Spleen (tissue), 11 donors: ENCODE results near the gene SNX13. TPM values are rescaled to one million over a fixed set of nuclear protein-coding genes. Genes with fewer than 3 reads are reported as not detected.
"Not testable (repeated sequence)": the region's sequence is repeated elsewhere in the genome, so short reads cannot be mapped to it uniquely, and the experiment has no call there.

Experiments
- DNase-seq: peaks from one replicate; pipeline ENCODE4 v3.0.0-alpha.2; 2020
- H3K27ac ChIP-seq, 8 donors: fragments of 200-600 bp; sonication (generic) in 7 of 8; 1 replicate in 4 of 8; 2 replicates in 4 of 8; pipeline versions ENCODE4 v1.5.0 to v1.8.0; 2016 to 2021; ENCODE audit warnings: inconsistent platforms in 4 of 8, mild to moderate bottlenecking in 4 of 8, moderate library complexity in 1 of 8
- H3K27me3 ChIP-seq, 7 donors: fragments of 200-600 bp; sonication (generic) in 6 of 7; replicated peaks in 1 of 7; 1 replicate in 4 of 7; 2 replicates in 3 of 7; pipeline versions ENCODE4 v1.5.0 to v1.8.0; 2016 to 2021; ENCODE audit warnings: inconsistent platforms in 3 of 7, mild to moderate bottlenecking in 1 of 7
- H3K36me3 ChIP-seq, 6 donors: fragments of 200-600 bp; sonication (generic) in 5 of 6; 1 replicate in 4 of 6; 2 replicates in 2 of 6; pipeline versions ENCODE4 v1.5.0 to v1.8.0; 2016 to 2021; ENCODE audit warnings: inconsistent platforms in 2 of 6
- H3K4me1 ChIP-seq, 6 donors: fragments of 200-600 bp; sonication (generic) in 5 of 6; 1 replicate in 3 of 6; 2 replicates in 3 of 6; pipeline versions ENCODE4 v1.5.0 to v1.8.0; 2016 to 2021; ENCODE audit warnings: inconsistent platforms in 3 of 6
- H3K4me3 ChIP-seq, 8 donors: fragments of 200-600 bp; sonication (generic) in 7 of 8; 1 replicate in 4 of 8; 2 replicates in 4 of 8; pipeline versions ENCODE4 v1.5.0 to v1.8.0; 2016 to 2021; ENCODE audit warnings: inconsistent platforms in 4 of 8, mild to moderate bottlenecking in 4 of 8, moderate library complexity in 2 of 8
- H3K9me3 ChIP-seq, 8 donors: fragments of 200-600 bp; sonication (generic) in 7 of 8; 1 replicate in 4 of 8; 2 replicates in 4 of 8; pipeline versions ENCODE4 v1.5.0 to v1.8.0; 2016 to 2021; ENCODE audit warnings: inconsistent platforms in 4 of 8
- POLR2A ChIP-seq, 3 donors: fragments of 450-650 bp; IDR thresholded peaks; one replicate each; pipeline ENCODE4 v1.5.1; 2017; ENCODE audit warnings: antibody characterized with exemption in 3 of 3, mild to moderate bottlenecking in 1 of 3
- POLR2AphosphoS5 ChIP-seq, 3 donors: sonication (generic); formaldehyde crosslinking; IDR thresholded peaks; one replicate each; pipeline ENCODE4 v1.5.1; 2017; ENCODE audit warnings: antibody characterized with exemption in 3 of 3
- WGBS, 5 donors: extraction: QIAGEN DNeasy Blood & Tissue Kit in 3 of 5; methylation state at CpG; one replicate each; pipeline versions ENCODE4 v1.1.5 to v1.1.7; 2013 to 2018; 5-methylcytosine and 5-hydroxymethylcytosine counted together
- intact Hi-C: fragments of 100-400 bp; cut with DNase I; formaldehyde crosslinking; loops from one replicate; pipeline ENCODE4 v1.15.0; 2023; ENCODE audit warnings: low total_unique reads
- polyA plus RNA-seq, 3 donors: library from polyadenylated mRNA; stranded (reverse); fragments of 200-250 nt; gene quantifications; one replicate each; pipeline ENCODE4 v1.2.1, GENCODE V29; 2013
- total RNA-seq, 7 donors: library from RNA; depleted of rRNA in 3 of 7; stranded (reverse); fragments of >200 nt in 3 of 7; fragmentation: NEBNext Ultra II Directional in 4 of 7; extraction: Animal tissue kit (Norgen Biotek cat#: 25700) in 4 of 7; gene quantifications; one replicate each; pipeline versions ENCODE4 v1.1.0 to v1.2.1, GENCODE V29; 2016 to 2021
- TF ChIP-seq, protein P1 (sequence below), 11 experiments: fragments of 200-600 bp in 7 of 11; fragments of 450-650 bp in 4 of 11; sonication (generic) in 4 of 11; IDR thresholded peaks in 8 of 11; conservative IDR thresholded peaks in 3 of 11; 1 replicate in 7 of 11; 2 replicates in 4 of 11; pipeline versions ENCODE4 v1.4.0 to v1.8.0; 2016 to 2021; ENCODE audit warnings: antibody characterized with exemption in 11 of 11, inconsistent platforms in 4 of 11, mild to moderate bottlenecking in 1 of 11
- donor health status: healthy with polysubstance abuse.
- donor health status: DM: no; HTN: no; CAD: no; lungs with moderate emphysema.
- donor health status: DM: no; HTN: no; CAD: no.
- donor health status: Bipolar disorder and iron deficiency.
- donor health status: healthy.
- donor health status: DM: no; HTN: no; CAD: no.
- donor health status: DM: yes; HTN: yes; CAD: no.

Gene SNX13
- total and polyA plus RNA-seq, 10 donors, result 5.7 to 79.8 (median 55.8) TPM

DNA sequence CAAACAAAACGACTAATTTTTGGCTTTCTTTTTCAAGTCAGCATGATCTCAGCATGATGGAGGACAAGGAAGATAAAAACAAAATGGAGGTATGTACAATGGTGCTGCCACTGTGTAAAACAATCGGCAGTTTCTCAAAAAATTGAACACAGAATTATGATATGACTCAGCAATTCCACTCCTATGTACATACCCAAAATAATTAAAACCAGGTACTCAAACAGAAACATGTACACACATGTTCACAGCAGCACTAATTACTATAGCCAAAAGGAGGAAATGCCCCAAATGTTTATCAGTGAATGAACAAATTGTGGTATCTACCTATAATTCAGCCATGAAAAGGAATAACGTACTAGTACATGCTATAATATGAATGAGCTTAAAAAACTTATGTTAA, 29.9 kb downstream of the SNX13 start:
- Histone ChIP-seq H3K9me3 (peaks cover 0 to 14% (median 0%) of the 10 kb centered on the region in 8 donors), H3K4me1 (peaks cover 0 to 21% (median 0%) of the 10 kb centered on the region in 6 donors), H3K4me3 (no peak overlapping the region), H3K27ac (no peak overlapping the region), H3K27me3 (no peaks in the 10 kb centered on the region), H3K36me3 (peaks cover 0 to 11% (median 0%) of the 10 kb centered on the region in 6 donors)
- WGBS, 5 donors, result 84 to 94% (median 92%) methylated on average over 3 of the region's 3 CpGs
- intact Hi-C loops, result no loop called here
- no peak for DNase-seq
- TF ChIP-seq, protein P1, sequence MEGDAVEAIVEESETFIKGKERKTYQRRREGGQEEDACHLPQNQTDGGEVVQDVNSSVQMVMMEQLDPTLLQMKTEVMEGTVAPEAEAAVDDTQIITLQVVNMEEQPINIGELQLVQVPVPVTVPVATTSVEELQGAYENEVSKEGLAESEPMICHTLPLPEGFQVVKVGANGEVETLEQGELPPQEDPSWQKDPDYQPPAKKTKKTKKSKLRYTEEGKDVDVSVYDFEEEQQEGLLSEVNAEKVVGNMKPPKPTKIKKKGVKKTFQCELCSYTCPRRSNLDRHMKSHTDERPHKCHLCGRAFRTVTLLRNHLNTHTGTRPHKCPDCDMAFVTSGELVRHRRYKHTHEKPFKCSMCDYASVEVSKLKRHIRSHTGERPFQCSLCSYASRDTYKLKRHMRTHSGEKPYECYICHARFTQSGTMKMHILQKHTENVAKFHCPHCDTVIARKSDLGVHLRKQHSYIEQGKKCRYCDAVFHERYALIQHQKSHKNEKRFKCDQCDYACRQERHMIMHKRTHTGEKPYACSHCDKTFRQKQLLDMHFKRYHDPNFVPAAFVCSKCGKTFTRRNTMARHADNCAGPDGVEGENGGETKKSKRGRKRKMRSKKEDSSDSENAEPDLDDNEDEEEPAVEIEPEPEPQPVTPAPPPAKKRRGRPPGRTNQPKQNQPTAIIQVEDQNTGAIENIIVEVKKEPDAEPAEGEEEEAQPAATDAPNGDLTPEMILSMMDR (IDR thresholded peaks at IDR 0.05 in 8 of 11, conservative IDR thresholded peaks at IDR 0.05 in 3 of 11), result no peak
- TF ChIP-seq POLR2A (IDR thresholded peaks at IDR 0.05) (no peak), POLR2AphosphoS5 (IDR thresholded peaks at IDR 0.05) (no peak)

DNA sequence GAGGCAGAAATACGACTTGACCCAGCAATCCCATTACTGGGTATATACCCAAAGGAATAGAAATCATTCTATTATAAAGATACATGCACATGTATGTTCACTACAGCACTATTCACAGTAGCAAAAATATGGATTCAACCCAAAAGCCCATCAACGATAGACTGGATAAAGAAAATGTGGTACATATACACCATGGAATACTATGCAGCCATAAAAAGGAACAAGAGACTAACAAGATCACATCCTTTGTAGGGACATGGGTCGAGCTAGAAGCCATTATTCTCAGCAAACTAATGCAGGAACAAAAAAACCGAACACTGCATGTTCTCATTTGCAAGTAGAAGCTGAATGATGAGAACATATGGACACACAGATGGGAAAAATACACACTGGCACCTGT, 31.0 kb downstream of the SNX13 start:
- H3K4me3 ChIP-seq, intact Hi-C loops, H3K27ac ChIP-seq, H3K27me3 ChIP-seq, DNase-seq: not testable (repeated sequence)
- peaks cover 0 to 14% (median 0%) of the 10 kb centered on the region in 8 donors for H3K9me3 ChIP-seq
- 85 to 98% (median 94%) methylated on average over 4 of the region's 4 CpGs for WGBS, 5 donors
- H3K4me1 ChIP-seq, result peaks cover 0 to 19% (median 0%) of the 10 kb centered on the region in 6 donors
- peaks cover 0 to 11% (median 0%) of the 10 kb centered on the region in 6 donors for H3K36me3 ChIP-seq

- peaks cover 0 to 11% (median 0%) of the 10 kb centered on the region in 6 donors for H3K36me3 ChIP-seq
- H3K27me3 ChIP-seq, result no peaks in the 10 kb centered on the region
- intact Hi-C loops, result no loop called here
- TF ChIP-seq POLR2AphosphoS5 (IDR thresholded peaks at IDR 0.05) (no peak), POLR2A (IDR thresholded peaks at IDR 0.05) (no peak)
- TF ChIP-seq, protein P1 (IDR thresholded peaks at IDR 0.05 in 8 of 11, conservative IDR thresholded peaks at IDR 0.05 in 3 of 11), result no peak
- no peak overlapping the region for H3K27ac ChIP-seq
- 95 to 100% (median 98%) methylated on average over 1 of the region's 1 CpG for WGBS, 5 donors
- H3K4me1 ChIP-seq, result peaks cover 0 to 21% (median 7%) of the 10 kb centered on the region in 6 donors
- H3K4me3 ChIP-seq, result no peak overlapping the region
- H3K9me3 ChIP-seq, result peaks cover 0 to 14% (median 0%) of the 10 kb centered on the region in 8 donors
- DNase-seq, result no peak
Observed at GRCh38 chr7:17907014-17907413, 33.3 kb downstream of the SNX13 start.

DNA sequence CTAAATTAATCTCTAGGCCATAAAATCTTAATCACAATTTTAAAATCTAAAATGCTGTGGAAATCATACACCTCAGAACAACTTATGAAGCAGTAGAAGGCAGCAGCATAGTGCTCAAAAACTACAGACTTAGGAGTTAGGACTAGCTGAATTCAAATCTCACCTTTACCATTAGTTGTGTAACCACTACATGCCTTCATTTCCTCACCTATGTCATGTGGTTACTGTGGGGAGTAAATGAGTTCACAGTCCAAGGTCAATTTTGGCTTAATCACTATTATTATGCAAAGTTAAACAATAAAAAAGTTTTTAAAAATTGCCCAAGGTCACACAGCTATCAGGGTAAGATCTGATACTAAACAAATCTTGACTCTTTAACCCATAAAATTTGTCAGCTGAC, 37.0 kb downstream of the SNX13 start:
- H3K4me3 ChIP-seq, result no peak overlapping the region
- TF ChIP-seq POLR2A (IDR thresholded peaks at IDR 0.05), result no peak
- intact Hi-C loops, result no loop called here
- no peak overlapping the region for H3K27ac ChIP-seq
- H3K36me3 ChIP-seq, result peaks cover 0 to 4% (median 0%) of the 10 kb centered on the region in 6 donors
- no peak for DNase-seq
- H3K27me3 ChIP-seq, result no peaks in the 10 kb centered on the region
- no peaks in the 10 kb centered on the region for H3K9me3 ChIP-seq
- peaks cover 0 to 21% (median 7%) of the 10 kb centered on the region in 6 donors for H3K4me1 ChIP-seq

- Histone ChIP-seq H3K36me3 (peaks cover 0 to 4% (median 0%) of the 10 kb centered on the region in 6 donors), H3K9me3 (no peaks in the 10 kb centered on the region), H3K27me3 (no peaks in the 10 kb centered on the region), H3K4me1 (peaks cover 0 to 21% (median 7%) of the 10 kb centered on the region in 6 donors), H3K27ac (no peak overlapping the region), H3K4me3 (no peak overlapping the region)
- no peak for TF ChIP-seq POLR2AphosphoS5 (IDR thresholded peaks at IDR 0.05)
- TF ChIP-seq, protein P1 (IDR thresholded peaks at IDR 0.05 in 8 of 11, conservative IDR thresholded peaks at IDR 0.05 in 3 of 11), result no peak
- TF ChIP-seq POLR2A (IDR thresholded peaks at IDR 0.05), result no peak
- intact Hi-C loops, result no loop called here
- 84 to 97% (median 97%) methylated on average over 5 of the region's 5 CpGs for WGBS, 5 donors
- no peak for DNase-seq
Observed at GRCh38 chr7:17902599-17902998, 37.7 kb downstream of the SNX13 start.
